HG02798 (cell line): ENCODE data around the gene FAM136A.
"Not testable (repeated sequence)": the region's sequence is repeated elsewhere in the genome, so short reads cannot be mapped to it uniquely, and the experiment has no call there.

ENCODE experiments used
- ATAC-seq: cut with Tn5 transposase; IDR thresholded peaks from one replicate; pipeline ENCODE4 v1.9.1; 2021; ENCODE audit warnings: mild to moderate bottlenecking; ENCODE audit not compliant: unreplicated experiment, poor library complexity

Gene FAM136A

GRCh38 chr2:70301344-70302194 is at the start of gene FAM136A:
Gene FAM136A (minus strand): TSS chr2:70302067. CDS start chr2:70302011, 56 bp downstream.
- ATAC-seq = peak; percentile 83

- ATAC-seq = no peak
Measured at GRCh38 chr2:70349921-70350685, 48.2 kb upstream of the FAM136A start.

DNA sequence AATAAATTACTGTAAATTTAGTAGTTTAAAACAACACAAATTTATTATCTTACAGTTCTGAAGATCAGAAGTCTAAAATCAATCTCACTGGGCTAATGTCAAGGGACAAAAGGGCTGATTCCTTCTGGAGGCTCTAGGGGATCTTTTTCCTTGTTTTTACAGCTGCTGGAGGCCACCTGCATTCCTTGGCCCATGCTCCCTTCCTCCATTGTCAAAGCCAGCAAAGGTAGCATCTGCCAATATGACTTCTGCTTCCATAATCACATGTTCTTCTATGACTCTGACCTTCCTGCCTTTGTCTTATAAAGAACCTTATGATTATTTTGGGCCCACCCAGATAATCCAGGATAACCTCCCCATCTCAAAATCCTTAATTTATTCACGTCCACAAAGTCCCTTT is 46.0 kb upstream of the FAM136A start:
- ATAC-seq = no peak

- ATAC-seq = no peak
Measured at GRCh38 chr2:70344195-70344594, 42.3 kb upstream of the FAM136A start.

- no peak for ATAC-seq
Measured at GRCh38 chr2:70341477-70341765, 39.6 kb upstream of the FAM136A start.

DNA sequence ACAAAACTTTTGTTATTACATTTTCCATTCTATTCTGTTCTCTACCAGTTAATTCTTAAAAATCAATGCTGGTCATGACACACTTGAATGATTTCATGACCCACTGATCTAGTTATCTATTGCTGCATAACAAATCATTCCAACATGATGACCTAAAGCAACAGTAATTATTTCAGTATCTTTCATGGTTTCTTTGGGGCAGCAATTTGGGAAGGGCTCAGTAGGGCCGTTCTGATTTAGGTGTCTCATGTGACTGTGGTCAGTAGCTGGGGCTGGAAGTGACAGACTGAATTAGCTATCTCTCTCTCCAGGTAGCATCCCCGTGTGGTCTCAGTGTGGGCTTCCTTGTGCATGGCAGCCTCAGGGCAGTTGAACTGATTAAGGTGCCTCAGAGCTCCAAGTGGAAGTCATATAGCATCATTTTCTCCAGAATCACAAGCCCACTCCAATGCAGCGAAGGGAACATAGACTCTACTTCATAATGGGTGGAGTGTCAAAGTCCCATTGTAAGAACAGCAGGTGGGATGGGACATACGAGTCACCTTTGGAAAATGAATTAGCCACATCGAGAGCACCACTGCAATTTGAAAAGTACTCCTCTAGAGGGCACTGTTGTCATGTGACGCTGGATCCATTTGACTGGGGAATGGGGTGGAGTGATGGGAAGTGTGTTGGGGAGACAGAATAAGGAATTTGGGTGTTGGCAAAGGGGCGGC is 39.1 kb upstream of the FAM136A start:
- no peak for ATAC-seq

DNA sequence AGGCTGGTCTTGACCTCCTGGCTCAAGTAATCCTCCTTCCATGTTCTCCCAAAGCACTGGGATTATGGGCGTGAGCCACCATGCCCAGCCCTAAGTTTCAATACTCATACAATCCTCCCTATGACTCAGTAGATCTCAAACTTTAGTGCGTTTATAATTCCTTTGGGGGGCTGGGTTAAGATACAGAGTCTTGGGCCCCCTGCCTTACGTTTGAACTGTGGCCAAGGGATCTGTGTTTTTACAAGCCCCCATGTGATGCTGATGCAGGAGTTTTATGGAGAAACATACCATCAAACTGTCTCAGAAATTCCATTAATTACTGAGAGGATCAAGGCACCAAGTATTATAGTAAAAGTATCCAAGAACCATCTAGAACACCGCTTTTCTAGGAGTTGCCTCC is 38.2 kb upstream of the FAM136A start:
- no peak for ATAC-seq

DNA sequence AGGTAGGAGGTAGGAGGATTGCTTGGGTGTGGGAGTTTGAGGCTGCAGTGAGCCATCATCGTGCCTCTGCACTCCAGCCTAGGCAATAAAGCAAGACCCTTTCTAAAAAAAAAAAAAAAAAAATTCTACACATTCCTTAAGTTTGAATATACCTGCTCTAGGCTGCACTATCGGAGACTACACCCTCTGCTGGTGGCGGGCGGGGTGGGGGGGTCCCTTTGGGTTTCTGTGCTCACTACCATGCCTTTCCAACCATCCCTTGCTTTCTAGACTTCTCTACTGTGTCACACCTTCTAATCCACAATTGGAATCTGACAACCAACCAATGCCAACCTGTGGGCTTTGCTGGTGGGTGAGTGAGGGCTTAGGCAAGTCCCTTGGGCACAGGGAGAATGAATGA is 34.7 kb upstream of the FAM136A start:
- ATAC-seq = no peak

- no peak for ATAC-seq
Measured at GRCh38 chr2:70331012-70331411, 29.1 kb upstream of the FAM136A start.

DNA sequence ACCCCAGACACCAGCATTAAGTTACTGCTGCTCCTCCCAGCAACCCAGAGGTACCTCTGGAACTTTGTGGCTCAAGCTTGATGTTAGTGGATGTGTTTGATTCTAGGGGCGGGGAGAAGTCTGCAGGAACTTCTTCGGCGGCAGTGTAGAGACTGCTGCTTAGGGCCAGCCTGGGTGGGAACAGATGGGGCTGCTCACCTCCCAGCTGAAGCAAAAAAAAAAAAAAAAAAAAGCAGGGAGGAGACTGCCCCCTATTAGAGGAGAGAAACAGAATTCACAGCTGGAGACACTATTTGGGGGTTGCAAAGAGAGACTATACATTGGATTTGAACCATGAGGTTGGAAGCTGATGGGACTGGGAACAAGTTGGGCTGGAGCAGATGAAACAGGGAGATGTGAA is 28.6 kb upstream of the FAM136A start:
- no peak for ATAC-seq

GRCh38 chr2:70328921-70329561 is 27.2 kb upstream of the FAM136A start:
- ATAC-seq = no peak

DNA sequence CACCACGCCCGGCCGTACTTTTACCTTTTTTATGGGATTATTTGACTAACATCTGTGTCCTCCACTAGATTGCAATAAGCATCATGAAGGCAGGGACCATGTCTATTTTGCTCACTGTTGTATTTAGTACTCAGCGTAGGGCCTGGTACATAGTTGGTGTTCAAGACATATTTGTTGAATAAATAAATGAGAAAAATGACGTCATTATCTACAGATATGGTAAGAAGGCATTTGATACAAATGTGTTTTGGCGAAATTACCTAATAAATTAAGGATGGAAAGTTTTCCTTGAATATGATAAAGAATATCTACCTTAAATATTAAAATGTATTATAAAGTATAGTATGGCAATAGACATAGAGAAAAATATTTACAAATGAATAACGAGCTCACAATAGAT is 24.0 kb upstream of the FAM136A start:
- no peak for ATAC-seq

- ATAC-seq = no peak
Measured at GRCh38 chr2:70322518-70322917, 20.7 kb upstream of the FAM136A start.

DNA sequence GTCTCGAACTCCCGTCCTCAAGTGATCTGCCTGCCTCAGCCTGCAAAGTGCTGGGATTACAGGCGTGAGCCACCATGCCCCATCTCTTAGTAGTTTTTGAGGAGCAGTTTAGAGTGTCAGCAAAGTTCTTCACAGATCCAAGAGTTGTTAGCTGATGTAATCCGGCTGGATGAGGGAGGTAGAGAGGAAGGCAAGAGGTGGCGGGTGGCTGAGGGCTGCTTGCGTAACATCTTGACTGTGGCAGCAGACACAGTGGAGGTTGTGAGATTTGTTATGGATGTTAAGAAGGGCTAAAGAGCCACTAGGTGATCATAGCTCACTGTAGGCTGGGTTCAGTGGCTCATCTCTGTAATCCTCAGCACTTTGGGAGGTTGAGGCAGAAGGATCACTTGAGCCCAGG is 19.5 kb upstream of the FAM136A start:
- no peak for ATAC-seq

DNA sequence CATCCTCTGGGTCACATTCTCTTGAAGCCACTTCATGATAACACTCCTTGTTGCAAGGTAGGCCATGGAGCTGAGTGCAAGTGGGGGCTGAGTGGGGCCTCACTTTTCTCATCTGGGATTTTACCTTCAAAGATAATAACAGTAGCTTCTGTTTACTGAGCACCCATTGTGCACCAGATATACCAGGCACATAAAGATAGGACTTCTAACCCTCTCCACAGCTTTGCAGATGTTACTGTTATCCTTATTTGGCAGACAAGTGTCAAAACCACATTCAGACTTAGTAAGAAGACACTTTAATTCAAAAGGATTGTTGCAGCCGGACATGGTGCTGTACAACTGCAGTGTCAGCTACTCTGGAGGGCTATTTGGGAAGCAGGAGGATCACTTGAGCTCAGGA is 12.8 kb upstream of the FAM136A start:
- no peak for ATAC-seq

DNA sequence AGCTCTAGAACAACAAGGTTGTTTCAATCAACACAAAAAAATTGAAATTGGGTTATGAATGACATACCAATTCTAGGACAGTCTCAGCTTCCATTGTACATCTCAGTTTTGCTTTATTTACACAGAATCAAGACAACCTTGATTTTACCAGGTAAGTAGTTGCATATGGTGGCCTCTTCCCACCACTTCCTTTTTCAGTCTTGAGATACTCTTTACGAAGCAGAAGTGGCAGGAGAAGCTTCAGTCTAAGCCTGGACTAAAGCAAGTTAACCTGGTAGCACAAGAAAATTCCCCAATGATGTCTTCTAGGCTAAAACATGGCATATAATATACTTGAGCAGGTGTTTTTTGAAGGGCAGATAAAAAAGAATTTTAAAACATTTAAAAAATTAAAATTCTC is 10.7 kb upstream of the FAM136A start:
- no peak for ATAC-seq

- no peak for ATAC-seq
Measured at GRCh38 chr2:70310899-70311298, 9.0 kb upstream of the FAM136A start.

GRCh38 chr2:70305531-70305930 is 3.7 kb upstream of the FAM136A start:
- ATAC-seq = no peak

- ATAC-seq = no peak
Measured at GRCh38 chr2:70304498-70304897, 2.6 kb upstream of the FAM136A start.

GRCh38 chr2:70303186-70303585 is 1.3 kb upstream of the FAM136A start:
- no peak for ATAC-seq

- ATAC-seq = not testable (repeated sequence)
Measured at GRCh38 chr2:70302195-70302546, 304 bp upstream of the FAM136A start.
